CD4-positive, alpha-beta T cell treated with Interferon gamma for 1 hour (primary cell): Measurements from ENCODE around the gene GAS2L1.

Source experiments
- DNase-seq: peaks from one replicate; pipeline ENCODE4 v3.0.0-alpha.2; 2020

The GAS2L1 gene

DNA sequence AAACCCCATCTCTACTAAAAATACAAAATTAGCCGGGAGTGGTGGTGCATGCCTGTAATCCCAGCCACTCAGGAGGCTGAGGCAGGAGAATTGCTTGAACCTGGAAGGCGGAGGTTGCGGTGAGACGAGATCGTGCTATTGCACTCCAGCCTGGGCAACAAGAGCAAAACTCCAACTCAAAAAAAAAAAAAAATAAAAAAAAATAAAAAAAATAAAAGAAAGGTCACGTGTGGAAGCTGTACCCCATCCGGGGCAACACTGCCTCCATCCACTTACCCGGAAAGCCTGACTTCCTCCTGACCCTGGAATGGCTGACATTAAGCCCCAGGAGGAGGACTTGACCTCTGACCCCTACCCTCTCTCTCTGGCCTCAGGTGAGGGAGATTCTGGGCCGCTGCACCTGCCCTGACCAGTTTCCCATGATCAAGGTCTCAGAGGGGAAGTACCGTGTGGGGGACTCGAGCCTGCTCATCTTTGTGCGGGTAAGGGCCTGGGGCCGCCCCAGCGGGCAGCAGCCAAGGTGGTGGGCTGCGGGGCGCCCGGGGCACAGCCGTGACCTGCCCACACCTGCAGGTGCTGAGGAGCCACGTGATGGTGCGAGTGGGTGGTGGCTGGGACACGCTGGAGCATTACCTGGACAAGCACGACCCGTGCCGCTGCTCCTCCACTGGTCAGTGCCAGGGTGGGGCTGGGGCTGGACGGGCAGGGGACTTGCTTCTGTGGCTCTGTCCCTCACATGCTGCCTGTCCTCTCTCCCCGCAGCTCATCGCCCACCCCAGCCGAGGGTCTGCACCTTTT lies 3.8 kb downstream of the GAS2L1 start:
- no peak for DNase-seq

DNA sequence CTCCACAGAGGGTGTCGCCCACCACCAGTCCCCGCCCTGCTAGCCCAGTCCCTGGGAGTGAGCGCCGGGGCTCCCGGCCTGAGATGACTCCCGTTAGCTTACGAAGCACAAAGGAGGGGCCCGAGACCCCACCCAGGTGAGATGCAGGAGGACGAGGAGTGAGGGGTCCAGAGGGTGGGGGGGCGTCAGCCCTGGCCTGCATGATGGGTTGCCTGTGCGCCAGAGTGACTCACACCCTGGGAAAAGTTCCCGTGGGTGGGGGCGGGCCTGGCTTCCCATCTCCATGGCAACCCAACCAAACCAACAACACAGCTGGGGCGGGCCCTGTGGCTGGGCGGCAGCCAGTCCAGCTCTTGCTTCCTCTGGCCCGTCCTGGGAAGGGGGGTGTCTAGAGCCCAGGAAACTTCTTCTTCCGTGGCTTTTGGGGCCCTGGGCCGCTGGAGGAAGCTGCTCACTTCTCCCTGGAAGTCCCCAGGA lies 4.5 kb downstream of the GAS2L1 start:
- DNase-seq, result peak; percentile 88

DNA sequence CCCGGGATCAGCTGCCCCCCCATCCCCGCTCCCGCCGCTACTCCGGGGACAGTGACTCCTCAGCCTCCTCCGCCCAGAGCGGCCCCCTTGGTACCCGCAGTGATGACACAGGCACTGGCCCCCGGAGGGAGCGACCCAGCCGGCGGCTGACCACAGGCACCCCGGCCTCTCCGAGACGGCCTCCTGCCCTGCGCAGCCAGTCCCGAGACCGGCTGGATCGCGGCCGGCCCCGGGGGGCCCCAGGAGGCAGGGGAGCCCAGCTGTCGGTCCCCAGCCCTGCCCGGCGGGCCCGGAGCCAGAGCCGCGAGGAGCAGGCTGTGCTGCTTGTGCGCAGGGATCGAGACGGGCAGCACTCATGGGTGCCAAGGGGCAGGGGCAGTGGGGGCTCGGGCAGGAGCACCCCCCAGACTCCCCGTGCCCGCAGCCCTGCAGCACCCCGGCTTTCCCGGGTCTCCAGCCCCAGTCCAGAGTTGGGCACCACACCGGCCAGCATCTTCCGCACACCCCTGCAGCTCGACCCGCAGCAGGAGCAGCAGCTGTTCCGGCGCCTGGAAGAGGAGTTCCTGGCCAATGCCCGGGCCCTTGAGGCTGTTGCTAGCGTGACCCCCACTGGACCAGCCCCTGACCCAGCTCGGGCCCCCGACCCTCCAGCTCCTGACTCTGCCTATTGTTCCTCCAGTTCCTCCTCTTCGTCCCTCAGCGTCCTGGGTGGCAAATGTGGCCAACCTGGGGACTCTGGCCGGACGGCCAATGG lies 5.2 kb downstream of the GAS2L1 start:
- DNase-seq, result no peak

DNA sequence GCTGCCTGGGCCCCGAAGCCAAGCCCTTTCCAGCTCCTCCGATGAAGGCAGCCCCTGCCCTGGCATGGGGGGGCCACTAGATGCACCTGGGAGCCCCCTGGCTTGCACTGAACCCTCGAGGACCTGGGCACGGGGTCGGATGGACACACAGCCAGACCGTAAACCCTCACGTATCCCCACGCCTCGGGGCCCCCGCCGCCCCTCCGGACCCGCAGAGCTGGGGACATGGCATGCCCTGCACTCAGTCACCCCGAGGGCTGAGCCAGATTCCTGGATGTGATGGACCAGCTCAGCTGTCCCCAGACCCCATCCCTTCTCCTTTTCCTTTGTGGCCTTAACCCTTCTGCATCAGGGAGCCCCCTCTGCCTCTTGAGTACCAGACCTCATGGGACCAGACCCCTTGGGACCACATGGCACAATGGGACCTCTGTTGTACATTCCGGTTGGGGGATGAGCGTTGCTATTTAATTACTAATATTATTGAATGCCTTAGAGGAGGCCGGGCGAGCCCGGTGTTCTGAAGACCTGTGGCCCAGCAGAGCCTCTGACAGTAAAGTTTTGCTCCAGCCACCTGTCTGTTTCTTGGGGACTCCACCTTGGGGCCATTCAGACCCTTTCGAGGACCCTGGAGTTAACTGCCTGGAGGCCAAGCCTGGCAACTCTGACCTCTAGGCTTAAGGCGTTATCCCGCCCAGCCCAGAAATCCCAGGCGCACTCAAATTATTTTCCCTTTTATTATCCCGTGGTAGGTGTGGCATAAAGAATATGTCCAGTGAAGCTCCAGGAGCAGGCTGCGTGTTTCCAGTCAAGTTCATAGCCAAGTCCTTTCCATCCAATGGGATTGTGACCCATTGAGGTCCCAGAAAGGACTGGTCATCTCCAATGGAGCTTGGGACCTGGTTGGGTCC lies 6.0 kb downstream of the GAS2L1 start:
- no peak for DNase-seq

DNA sequence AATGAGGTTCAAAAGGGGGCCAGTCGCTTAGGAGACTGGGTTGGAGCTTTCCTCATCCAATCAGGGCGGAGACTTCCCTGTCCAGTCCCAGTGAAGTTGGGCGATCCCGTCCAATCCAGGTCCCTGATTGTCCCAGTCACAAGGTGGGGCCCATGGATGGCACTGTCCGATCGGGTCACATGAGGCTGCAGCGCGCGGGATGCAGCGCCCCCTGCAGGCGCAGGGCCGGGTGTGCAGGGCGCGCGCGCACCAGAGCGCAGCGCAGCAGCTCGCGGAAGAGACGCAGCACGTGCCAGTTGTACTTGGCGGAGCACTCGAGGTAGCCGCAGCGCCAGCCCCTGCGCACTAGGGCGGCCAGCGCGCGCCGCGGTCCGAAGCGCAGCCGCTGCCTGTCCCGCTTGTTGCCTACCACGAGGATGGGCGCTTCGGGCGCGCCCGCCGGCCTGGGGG lies 6.7 kb downstream of the GAS2L1 start:
- DNase-seq, result peak; percentile 8

DNA sequence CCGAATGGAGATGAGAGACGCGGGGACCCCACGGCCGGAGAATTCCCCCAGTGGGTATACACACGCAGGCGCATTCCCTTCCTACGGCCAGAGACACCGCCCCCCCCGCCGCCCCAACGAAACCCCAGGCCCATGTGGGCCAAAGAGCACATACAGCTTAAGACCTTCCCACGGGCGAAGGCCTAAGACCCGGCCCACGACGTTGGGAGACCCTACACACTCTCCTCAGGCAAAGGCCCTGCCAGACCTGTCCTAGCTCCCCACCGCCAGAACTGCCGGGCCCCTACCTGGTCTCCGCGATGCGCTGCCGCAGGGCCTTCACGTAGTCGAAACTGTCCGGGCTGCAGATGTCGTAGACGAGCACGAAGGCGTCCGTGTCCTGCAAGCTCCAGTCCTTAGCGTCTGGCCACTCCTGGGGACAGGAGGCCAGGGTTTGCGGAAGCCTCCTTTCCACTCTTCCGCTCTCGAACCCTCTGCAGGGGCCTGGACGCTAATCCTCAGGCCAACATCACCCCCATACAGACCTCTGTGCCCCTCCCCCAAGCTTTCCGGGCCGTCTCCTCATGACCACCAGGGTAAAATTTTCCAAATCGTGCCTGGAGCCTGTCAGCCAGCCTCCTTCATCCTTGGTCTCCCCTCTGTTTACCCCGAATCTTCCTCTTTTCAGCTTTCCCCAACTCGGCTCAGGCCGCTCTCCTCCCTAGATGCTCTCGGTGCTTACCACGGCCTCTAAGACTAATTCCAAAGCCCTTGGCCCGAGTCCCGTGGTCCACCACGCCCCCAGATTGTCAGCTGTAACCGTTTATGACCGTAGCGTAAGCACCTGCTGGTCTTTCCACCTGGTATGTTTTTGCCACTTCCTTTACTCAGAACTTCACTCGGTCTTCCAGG lies 7.4 kb downstream of the GAS2L1 start:
- DNase-seq, result no peak

DNA sequence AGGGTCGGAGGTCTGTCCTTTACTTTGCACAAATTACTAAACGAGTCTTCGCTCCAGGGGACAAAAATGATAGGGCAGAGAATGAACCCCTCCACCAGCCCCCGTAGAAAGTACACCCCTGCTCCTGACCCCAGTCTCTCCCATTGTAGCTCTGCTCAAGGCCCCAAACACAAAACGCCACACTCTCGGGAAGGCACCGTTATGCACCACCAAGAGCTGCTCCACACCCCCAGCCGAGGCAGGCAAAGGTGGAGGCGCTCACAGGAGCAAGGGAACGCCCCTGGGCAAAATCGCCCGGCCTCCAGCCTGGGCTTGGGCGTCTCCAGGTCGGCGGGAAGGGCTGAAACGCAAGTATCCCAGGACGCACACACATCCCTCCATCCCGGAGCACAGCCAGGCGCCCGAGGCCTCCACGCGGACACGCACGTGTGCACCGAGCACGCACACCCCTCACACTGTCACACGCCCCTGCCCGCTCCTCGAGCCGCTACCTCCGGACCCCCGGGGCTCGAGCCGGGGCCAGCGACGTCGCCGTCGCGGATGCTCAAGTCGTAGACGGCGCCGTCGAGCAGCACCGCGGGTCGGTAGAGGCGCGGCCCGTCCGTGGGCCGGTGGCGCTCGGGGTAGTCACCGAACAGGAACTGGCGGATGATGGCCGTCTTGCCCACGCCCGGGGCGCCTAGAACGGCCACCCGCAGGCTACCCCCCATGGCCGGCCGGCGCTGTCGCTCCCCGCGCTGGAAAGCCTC lies 8.3 kb downstream of the GAS2L1 start:
- no peak for DNase-seq

DNA sequence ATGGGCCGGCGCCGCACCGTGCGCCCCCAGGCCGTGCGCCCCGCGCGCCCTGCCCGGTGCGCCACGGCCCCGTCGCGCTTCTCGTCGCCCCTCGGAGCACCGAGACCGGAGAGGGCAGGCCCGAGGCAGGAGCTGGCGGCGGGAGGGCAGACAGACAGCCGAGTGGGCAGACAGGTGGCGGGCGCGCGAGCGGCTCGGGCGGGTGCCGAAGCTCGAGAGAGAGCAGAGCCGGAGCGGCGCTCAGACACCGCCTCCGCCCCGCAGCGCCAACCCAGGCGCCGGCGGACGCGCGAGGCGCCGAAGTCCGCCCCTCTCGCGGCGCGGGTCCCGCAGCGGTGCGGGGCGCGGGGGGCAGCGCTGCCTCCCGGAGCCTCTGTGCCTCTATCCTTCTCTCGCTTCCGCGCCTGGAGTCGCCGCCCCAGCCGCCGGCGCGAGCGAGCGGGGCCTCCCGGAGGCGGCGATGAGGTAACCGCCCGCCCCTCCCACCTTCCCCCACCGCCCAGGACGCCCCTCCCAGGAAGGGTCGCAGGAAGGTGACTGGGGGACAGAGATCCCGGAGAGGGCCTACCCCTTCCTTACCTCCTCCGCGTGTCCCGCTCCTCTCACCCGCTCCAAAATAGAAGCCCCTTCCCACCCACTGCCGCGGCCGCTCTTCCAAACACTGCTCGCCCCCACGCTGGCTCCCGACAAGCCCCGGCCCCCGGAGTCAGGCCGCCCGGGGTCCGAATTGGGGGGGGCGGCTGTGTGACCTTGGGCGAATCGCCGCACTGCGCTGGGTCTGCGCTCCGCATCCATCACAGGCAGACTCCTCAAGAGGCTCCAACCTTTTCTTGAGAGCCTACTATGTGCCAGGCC lies 9.1 kb downstream of the GAS2L1 start, which contains the start of gene RASL10A:
Gene RASL10A (minus strand): TSS at position 412 of the 855 bp plus-strand sequence. CDS start 451 bp downstream, outside the sequence.
- DNase-seq, result no peak

DNA sequence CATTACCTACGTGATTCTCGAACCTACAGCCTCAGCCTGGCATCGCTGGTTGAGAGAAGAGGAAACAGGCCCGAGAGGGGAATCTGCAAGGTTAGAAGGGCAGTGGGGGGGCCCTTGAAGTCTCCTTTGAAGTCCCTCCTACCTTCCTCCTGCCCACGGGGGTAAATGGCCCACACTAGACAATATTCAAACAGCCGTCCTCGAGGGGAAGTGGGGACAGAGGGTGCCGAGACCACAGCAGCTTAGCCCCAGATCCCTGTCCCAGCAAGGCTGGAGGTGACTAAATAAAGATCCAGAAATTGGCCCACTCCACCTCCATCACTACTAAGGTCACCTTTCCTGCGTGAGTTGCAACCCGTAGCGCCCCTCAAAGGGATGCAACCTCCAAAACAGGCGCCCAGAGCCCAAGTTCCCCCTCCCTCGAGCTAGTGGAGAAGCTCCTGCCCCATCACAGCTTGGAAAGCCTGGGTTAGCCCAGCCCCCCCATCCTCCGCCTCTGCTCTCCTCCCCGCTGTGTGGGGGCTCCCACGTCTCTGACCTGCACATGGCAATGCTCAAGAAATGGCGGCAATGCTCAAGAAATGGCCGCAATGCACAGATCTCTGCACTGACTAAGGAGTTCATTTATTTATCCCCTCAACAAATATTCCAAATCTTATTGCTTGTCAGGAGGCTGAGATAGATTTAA lies 9.8 kb downstream of the GAS2L1 start:
- no peak for DNase-seq

DNA sequence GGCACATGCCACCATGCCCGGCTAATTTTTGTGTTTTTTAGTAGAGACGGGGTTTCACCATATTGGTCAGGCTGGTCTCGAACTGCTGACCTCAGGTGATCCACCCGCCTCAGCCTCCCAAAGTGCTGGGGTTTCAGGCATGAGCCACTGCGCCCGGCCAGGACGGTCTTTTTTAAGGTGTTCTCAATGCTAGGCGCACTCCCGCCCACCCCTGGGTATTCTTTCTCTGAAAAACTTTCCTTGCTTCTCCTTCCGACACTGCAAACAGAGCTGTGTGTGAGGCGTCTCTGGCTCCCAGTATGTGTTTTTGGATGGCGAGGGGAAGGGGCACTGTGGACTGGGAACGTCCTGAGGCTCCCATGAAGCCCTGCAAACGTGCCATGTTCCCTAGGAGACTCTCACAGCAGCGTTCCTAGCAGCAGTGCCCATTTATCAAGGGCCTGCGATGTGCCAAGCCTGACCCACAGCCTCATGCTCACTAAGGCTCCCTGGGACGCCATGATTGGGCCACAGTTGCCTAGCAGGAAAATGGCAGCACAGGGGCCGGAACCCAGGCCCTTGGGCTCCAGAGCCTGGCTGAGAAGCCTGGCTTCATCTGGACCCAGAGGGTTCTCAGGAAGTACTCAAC lies 11.5 kb downstream of the GAS2L1 start:
- DNase-seq, result no peak

DNA sequence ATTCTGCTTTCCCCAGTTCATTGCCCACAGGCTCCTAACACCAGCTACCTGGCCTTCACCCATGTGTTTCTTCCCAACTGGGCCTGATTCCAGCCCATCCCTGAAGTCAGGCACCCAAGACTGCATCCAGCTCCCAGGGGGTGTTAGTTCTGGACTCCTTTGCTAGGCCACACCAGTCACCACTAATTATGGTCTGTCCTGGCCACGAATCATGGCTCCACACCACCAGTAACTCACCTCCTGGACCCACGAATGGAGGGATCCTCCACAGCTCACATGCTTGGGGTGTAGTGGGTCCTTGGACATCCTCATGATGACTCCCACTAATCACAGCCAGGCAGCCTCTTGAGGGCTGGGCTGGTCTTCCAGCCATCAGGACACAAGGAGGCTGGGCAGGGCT lies 12.6 kb downstream of the GAS2L1 start:
- no peak for DNase-seq

DNA sequence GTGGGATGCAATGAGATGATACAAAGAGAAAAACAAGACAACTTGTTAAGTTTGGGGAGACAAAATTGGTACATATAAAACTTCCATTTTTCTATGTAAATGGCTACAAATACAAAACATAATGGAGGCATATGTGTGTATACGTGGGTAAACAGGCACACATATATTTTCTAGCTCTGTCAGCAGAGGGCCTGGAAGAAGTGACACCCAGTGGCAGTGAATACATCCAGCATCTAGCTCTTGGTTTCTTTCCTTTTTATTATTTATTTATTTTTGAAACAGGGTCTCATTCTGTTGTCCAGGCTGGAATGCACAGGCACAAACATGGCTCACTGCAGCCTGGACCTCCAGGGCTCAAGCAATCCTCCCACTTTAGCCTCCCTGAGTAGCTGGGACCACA lies 14.1 kb downstream of the GAS2L1 start:
- DNase-seq, result no peak

DNA sequence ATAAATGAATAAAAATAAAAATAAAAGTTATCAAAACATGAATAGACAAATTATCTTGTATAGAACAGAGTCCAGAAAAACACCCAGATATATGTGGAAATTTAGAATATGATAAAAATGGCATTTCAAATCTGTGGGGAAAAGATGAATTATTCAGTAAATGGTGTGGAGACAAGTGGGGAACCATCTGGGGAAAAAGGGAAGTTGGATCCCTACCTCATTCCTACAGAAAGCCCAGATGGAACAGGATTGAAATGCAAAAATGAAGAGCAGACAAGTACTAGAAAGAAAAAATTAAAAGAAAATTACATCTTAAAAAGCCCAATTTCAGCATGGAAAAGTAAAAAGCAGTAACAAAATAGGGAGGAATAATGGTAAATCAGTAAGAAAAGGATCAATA lies 17.2 kb downstream of the GAS2L1 start:
- no peak for DNase-seq

DNA sequence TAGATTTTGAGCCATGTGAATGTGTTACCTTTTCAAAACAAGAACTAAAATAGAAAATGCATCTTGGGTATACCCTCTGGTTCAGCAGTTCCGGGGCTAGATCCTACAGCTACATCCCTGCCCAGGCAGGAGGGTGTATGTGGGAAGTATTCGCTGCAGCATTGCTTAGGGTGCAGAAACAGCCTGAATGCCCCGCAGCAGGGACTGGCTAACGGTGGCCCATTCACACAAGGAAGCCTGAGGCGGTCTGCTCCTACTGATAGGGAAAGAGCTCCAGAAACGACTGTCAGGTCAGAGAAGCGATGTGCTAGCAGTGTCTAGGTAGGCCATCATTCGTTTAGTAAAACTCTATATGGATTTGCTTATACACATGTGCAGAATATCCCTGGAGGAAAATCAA lies 18.9 kb downstream of the GAS2L1 start:
- no peak for DNase-seq

DNA sequence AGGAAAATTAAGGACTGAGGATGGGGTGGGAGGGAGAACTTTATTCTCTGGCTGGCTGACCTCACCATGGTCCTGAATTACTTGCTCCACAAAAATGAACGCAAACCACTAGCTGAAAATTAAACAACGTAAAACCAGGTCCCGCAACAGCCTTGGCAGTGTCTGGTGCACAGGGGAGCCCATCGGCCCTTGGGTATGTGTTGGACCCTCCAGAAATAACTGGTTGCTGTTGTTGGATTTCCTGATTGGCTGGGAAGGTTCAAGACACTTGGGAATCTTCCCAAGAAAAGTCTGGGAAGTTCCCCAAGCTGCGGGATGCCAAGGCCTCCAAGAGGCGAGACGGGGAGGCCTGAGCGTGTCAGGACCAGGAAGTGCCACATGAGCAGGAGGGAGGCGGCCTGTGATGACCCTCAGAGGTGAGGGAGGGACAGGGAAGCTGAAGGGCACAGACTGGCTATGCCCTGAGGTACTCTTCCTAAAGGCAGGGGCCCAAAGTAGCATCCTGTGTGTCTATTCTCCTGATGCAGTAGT lies 19.4 kb downstream of the GAS2L1 start:
- no peak for DNase-seq

DNA sequence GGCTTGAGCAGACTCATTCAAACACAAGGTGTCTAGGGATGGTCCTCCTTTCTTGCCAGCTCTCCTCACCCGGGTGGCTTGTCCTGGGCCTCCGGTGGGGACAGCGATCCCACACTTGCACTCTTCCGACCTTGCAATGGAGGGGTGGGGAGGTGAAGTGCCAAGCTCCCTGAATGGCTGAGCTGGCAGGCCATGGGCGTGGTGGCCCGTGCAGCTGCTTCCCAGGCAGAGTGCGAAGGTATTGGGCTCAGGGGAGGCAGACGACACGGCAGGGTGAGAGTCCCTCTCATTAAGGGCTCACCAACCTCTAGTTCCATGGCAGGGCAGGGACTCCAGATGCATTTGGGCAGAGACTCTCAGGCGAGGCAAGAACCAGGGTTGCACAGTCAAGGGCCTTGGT lies 20.0 kb downstream of the GAS2L1 start:
- DNase-seq, result no peak

DNA sequence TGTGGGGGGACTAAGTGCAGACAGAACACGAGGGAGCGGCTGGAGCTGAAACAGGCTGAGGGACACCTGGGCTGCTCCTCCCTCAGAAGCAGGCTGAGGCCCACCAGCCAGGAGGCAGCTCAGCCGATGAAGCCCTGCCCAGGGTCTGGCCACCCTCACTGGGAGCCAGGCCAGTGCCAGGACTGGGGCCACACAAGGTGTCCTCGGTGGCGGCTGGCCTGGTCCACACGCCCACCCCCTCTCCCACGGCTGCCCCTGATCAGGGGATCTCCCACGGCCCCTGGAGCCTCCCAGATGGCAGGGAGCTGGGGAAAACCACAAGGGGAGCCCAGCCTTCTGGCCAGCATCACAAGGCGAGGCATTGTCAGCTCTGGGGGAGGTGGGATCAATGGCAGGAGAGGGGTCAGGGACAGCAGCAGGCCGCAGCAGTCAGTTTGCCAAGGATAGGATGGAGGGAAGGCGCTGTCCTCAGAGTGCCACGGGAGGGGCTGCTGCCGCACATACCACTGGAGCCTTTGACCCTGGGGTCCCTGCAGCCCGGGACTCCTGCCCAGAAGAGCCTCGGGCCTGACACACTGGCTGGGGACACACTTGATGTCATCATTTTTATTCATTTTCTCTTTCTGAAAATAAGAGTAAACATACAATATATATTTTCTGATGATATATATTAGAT lies 20.8 kb downstream of the GAS2L1 start:
- no peak for DNase-seq

DNA sequence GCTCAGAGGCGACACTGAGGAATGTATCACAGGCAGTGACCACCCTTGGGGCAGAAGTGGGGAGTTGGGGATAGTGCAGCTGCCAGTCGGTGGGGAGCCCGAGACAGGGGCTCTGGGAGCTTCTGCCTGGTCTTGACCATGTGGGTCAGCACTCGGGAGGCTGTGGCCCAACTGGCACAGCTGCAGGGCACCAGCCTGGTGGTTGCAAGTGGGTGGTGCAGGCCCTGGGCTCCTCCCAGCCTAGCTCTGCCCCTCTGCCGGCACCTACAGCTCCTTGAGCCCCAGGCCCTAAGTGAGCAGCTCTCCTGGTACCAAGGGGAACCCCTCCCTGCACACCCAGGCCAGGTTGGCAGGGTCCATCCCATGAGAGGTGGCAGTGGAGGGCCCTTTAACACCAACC lies 21.6 kb downstream of the GAS2L1 start:
- DNase-seq, result no peak
